GM19351 (cell line): Measurements from ENCODE around the gene KIRREL3.
A peak's percentile ranks its signal among the peaks of the same experiment; 100 is the strongest.

ENCODE experiments used
- ATAC-seq: cut with Tn5 transposase; IDR thresholded peaks from one replicate; pipeline ENCODE4 v1.9.1; 2021; ENCODE audit warnings: mild to moderate bottlenecking, moderate library complexity; ENCODE audit not compliant: unreplicated experiment

Gene KIRREL3

GRCh38 chr11:126748100-126748791, 252.3 kb downstream of the KIRREL3 start:
- ATAC-seq, result no peak

GRCh38 chr11:126747315-126747714, 253.3 kb downstream of the KIRREL3 start:
- ATAC-seq, result no peak

GRCh38 chr11:126746443-126746842, 254.1 kb downstream of the KIRREL3 start:
- ATAC-seq, result no peak

- no peak for ATAC-seq
These were observed 255.9 kb downstream of the KIRREL3 start for GRCh38 chr11:126744699-126745098.

GRCh38 chr11:126743628-126744027, 256.9 kb downstream of the KIRREL3 start:
- ATAC-seq, result no peak

GRCh38 chr11:126742582-126742981, 258.0 kb downstream of the KIRREL3 start:
- ATAC-seq, result no peak

- ATAC-seq, result no peak
These were observed 259.7 kb downstream of the KIRREL3 start for GRCh38 chr11:126740846-126741245.

- ATAC-seq, result no peak
These were observed 260.9 kb downstream of the KIRREL3 start for GRCh38 chr11:126739499-126740145.

GRCh38 chr11:126738295-126739031, 262.1 kb downstream of the KIRREL3 start:
- no peak for ATAC-seq

GRCh38 chr11:126736682-126737572, 263.6 kb downstream of the KIRREL3 start:
- no peak for ATAC-seq

- ATAC-seq, result no peak
These were observed 265.8 kb downstream of the KIRREL3 start for GRCh38 chr11:126734752-126735151.

- ATAC-seq, result no peak
These were observed 266.9 kb downstream of the KIRREL3 start for GRCh38 chr11:126733685-126734084.

GRCh38 chr11:126732981-126733380, 267.6 kb downstream of the KIRREL3 start:
- ATAC-seq, result peak; percentile 71

- ATAC-seq, result no peak
These were observed 268.9 kb downstream of the KIRREL3 start for GRCh38 chr11:126731576-126732142.

GRCh38 chr11:126727381-126727780, 273.2 kb downstream of the KIRREL3 start:
- ATAC-seq, result no peak

GRCh38 chr11:126725521-126725920, 275.0 kb downstream of the KIRREL3 start:
- no peak for ATAC-seq

GRCh38 chr11:126725043-126725442, 275.5 kb downstream of the KIRREL3 start:
- no peak for ATAC-seq

- ATAC-seq, result no peak
These were observed 276.9 kb downstream of the KIRREL3 start for GRCh38 chr11:126723665-126724045.

- no peak for ATAC-seq
These were observed 277.5 kb downstream of the KIRREL3 start for GRCh38 chr11:126722956-126723664.
